ENCODE measurements around the gene MPST.

The MPST gene

GRCh38 chr22:37008365-37008764, 11.2 kb upstream of the MPST start:
- CTCF ChIA-PET = interaction anchor here (0.7 kb wide), 1 partner anchor 10 kb away, joined by 3 read pairs; no protein-coding TSS in a partner anchor
- POLR2A ChIA-PET = interaction anchor here (3.5 kb wide), 1 partner anchor 11 kb away, joined by 21 read pairs; the partner anchor contains the start of genes MPST and TST

GRCh38 chr22:37009490-37009889, 10.1 kb upstream of the MPST start:
- ChIA-PET POLR2A (interaction anchor here (3.5 kb wide), 1 partner anchor 10 kb away, joined by 21 read pairs; the partner anchor contains the start of genes MPST and TST), CTCF (no interaction called here)
- DNase-seq (ENCODE audit: extremely low spot score) = no peak
- TF ChIP-seq SP1 (IDR thresholded peaks at IDR 0.05) = no peak

More at GRCh38 chr22:37008365-37008764, 11.2 kb upstream of the MPST start:
- DNase-seq (ENCODE audit: extremely low spot score) = no peak
- no peak for TF ChIP-seq TARDBP (IDR thresholded peaks at IDR 0.05)
- TF ChIP-seq ZNF384 (IDR thresholded peaks at IDR 0.05) = no peak
- TF ChIP-seq PKNOX1 (IDR thresholded peaks at IDR 0.05) = no peak
- no peak for TF ChIP-seq HDGF (IDR thresholded peaks at IDR 0.05; ENCODE audit: borderline replicate concordance)

GRCh38 chr22:37010174-37010573, 9.4 kb upstream of the MPST start:
- ChIA-PET CTCF (no interaction called here), POLR2A (interaction anchor here (3.5 kb wide), 1 partner anchor 9 kb away, joined by 21 read pairs; the partner anchor contains the start of genes MPST and TST)
- no peak for DNase-seq (ENCODE audit: extremely low spot score)
- TF ChIP-seq LEF1 (IDR thresholded peaks at IDR 0.05; ENCODE audit: borderline replicate concordance) (no peak), L3MBTL2 (conservative IDR thresholded peaks at IDR 0.05) (no peak), ARNT (IDR thresholded peaks at IDR 0.05) (no peak), FOXM1 (IDR thresholded peaks at IDR 0.05; ENCODE audit: borderline replicate concordance) (no peak), CTBP1 (IDR thresholded peaks at IDR 0.05; ENCODE audit: borderline replicate concordance) (no peak), BHLHE40 (IDR thresholded peaks at IDR 0.05; ENCODE audit: borderline replicate concordance) (no peak), SP1 (IDR thresholded peaks at IDR 0.05) (no peak), ZNF384 (IDR thresholded peaks at IDR 0.05) (no peak), ELF4 (IDR thresholded peaks at IDR 0.05) (no peak), FOXK2 (IDR thresholded peaks at IDR 0.05) (no peak), TARDBP (IDR thresholded peaks at IDR 0.05) (no peak), FOXA1 (IDR thresholded peaks at IDR 0.05) (no peak), HDGF (IDR thresholded peaks at IDR 0.05; ENCODE audit: borderline replicate concordance) (no peak), PKNOX1 (IDR thresholded peaks at IDR 0.05) (no peak), SUZ12 (IDR thresholded peaks at IDR 0.05) (no peak), NFRKB (IDR thresholded peaks at IDR 0.05) (no peak)

GRCh38 chr22:37010976-37011375, 8.6 kb upstream of the MPST start:
- CTCF ChIA-PET = no interaction called here
- no peak for TF ChIP-seq L3MBTL2 (conservative IDR thresholded peaks at IDR 0.05)
- no peak for TF ChIP-seq HDGF (IDR thresholded peaks at IDR 0.05; ENCODE audit: borderline replicate concordance)
- no peak for TF ChIP-seq FOXM1 (IDR thresholded peaks at IDR 0.05; ENCODE audit: borderline replicate concordance)
- TF ChIP-seq TARDBP (IDR thresholded peaks at IDR 0.05) = no peak
- TF ChIP-seq SUZ12 (IDR thresholded peaks at IDR 0.05) = no peak
- TF ChIP-seq ELF4 (IDR thresholded peaks at IDR 0.05) = no peak
- no peak for TF ChIP-seq CTBP1 (IDR thresholded peaks at IDR 0.05; ENCODE audit: borderline replicate concordance)
- no peak for TF ChIP-seq LEF1 (IDR thresholded peaks at IDR 0.05; ENCODE audit: borderline replicate concordance)
- TF ChIP-seq SP1 (IDR thresholded peaks at IDR 0.05) = no peak
- TF ChIP-seq ARNT (IDR thresholded peaks at IDR 0.05) = no peak
- TF ChIP-seq NFRKB (IDR thresholded peaks at IDR 0.05) = no peak
- TF ChIP-seq ZNF384 (IDR thresholded peaks at IDR 0.05) = no peak
- no peak for TF ChIP-seq FOXA1 (IDR thresholded peaks at IDR 0.05)
- TF ChIP-seq FOXK2 (IDR thresholded peaks at IDR 0.05) = no peak
- no peak for TF ChIP-seq PKNOX1 (IDR thresholded peaks at IDR 0.05)
- no peak for TF ChIP-seq BHLHE40 (IDR thresholded peaks at IDR 0.05; ENCODE audit: borderline replicate concordance)
- DNase-seq (ENCODE audit: extremely low spot score) = no peak

GRCh38 chr22:37011472-37011871, 8.1 kb upstream of the MPST start:
- no peak for TF ChIP-seq L3MBTL2 (conservative IDR thresholded peaks at IDR 0.05)
- TF ChIP-seq ELF4 (IDR thresholded peaks at IDR 0.05) = no peak
- TF ChIP-seq LEF1 (IDR thresholded peaks at IDR 0.05; ENCODE audit: borderline replicate concordance) = no peak
- TF ChIP-seq TARDBP (IDR thresholded peaks at IDR 0.05) = no peak
- no peak for TF ChIP-seq HDGF (IDR thresholded peaks at IDR 0.05; ENCODE audit: borderline replicate concordance)
- TF ChIP-seq ARNT (IDR thresholded peaks at IDR 0.05) = no peak
- no peak for TF ChIP-seq SP1 (IDR thresholded peaks at IDR 0.05)
- no peak for TF ChIP-seq CTBP1 (IDR thresholded peaks at IDR 0.05; ENCODE audit: borderline replicate concordance)
- TF ChIP-seq ZNF384 (IDR thresholded peaks at IDR 0.05) = no peak
- TF ChIP-seq BHLHE40 (IDR thresholded peaks at IDR 0.05; ENCODE audit: borderline replicate concordance) = no peak
- TF ChIP-seq NFRKB (IDR thresholded peaks at IDR 0.05) = no peak
- no peak for TF ChIP-seq FOXA1 (IDR thresholded peaks at IDR 0.05)
- no peak for TF ChIP-seq FOXK2 (IDR thresholded peaks at IDR 0.05)
- TF ChIP-seq FOXM1 (IDR thresholded peaks at IDR 0.05; ENCODE audit: borderline replicate concordance) = no peak
- TF ChIP-seq SUZ12 (IDR thresholded peaks at IDR 0.05) = no peak
- TF ChIP-seq PKNOX1 (IDR thresholded peaks at IDR 0.05) = no peak
- CTCF ChIA-PET = no interaction called here
- no peak for DNase-seq (ENCODE audit: extremely low spot score)
- POLR2A ChIA-PET = interaction anchor here (1.1 to 3.5 kb wide), 2 partner anchors 8 to 14 kb away, joined by 3 to 21 read pairs; partner anchors contain the start of genes MPST and TST

More at GRCh38 chr22:37010976-37011375, 8.6 kb upstream of the MPST start:
- POLR2A ChIA-PET = interaction anchor here (1.1 to 3.5 kb wide), 2 partner anchors 8 to 15 kb away, joined by 3 to 21 read pairs; partner anchors contain the start of genes MPST and TST
